HG03521 (cell line): ENCODE data around the gene FIBP.

Experiments used
- ATAC-seq: cut with Tn5 transposase; IDR thresholded peaks from one replicate; pipeline ENCODE4 v1.9.1; 2021; ENCODE audit warnings: mild to moderate bottlenecking, moderate library complexity; ENCODE audit not compliant: unreplicated experiment

FIBP gene

DNA sequence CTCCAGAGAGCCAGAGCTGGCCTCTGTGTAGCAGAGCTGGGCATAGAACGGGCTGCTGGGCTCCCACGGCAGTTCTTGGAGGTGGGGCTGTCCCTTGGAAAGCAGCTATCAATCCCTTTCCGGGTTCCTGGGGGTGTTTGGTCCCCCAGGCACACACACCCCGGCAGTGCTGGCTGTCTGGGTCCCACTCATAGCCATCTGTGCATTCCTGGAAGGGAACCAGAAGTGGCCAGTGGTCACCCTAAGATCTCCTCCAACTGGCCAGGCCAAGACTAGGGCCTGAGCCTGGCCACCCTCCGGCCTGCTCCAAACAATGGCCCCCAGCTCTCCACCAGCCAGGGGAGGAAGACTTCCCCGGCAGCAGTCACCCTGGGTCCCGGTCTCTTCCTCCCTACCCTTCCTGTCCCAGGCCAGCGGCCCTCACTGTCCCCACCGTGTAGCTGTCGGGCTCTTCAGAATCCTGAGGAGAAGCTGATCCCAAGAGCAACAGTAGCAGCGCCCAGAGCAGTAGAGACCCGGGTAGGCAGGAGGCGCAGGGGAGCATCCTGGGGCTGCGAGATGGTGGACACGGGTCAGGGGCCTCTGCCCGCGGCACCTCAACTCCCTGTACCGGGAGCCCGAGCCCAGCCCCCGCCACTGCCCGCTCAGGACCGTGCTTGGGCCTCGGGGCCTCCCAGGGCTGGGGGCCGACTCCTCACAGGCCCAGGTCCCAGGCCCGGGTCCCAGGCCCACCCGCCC, 16.3 kb downstream of the FIBP start:
- ATAC-seq = no peak

DNA sequence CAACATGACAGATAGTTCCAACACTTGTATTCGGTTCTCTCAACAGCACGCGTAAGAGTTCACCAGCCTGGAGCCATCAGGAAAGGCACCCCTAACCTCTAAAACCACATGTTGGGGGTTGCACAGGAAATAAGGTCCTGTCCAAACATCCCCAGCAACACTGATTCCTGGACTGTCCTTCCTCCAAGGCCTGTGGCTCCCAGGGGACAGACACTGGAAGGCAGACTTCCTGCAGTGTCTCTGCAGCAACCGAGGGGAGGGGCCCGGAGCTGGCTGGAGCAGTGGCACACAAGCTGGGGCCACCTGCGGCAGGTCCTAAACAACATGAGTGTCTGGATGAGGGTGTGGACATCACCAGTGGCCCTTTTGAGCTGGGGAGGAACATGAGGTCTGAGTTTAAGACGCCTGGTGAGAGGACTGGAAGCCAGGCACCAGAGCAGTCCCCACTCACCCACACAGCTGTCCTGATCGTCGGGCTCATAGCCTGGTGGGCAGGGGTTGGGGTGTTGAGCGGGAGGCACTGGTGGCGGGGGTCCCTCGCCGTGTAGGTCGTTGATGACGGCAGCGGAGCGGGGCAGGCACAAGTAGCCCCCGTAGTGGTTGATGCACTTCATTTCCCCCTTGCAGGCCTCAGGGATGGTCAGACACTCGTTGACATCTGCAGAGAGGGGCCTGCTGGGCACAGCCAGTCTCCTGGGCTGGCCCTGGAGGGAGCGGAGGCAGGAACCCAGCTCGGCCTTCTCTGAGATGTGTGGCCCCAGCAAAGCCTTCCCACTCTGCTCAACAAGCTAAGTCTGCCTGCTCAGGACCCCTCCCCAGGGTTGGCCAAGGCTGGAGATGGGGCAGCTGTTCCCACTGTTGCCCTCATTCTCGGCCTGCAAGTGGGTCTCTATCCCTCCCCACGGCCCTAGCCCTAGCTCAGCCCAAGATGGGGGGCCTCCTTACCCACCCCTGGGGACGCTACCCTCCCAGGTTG, 17.3 kb downstream of the FIBP start:
- no peak for ATAC-seq

DNA sequence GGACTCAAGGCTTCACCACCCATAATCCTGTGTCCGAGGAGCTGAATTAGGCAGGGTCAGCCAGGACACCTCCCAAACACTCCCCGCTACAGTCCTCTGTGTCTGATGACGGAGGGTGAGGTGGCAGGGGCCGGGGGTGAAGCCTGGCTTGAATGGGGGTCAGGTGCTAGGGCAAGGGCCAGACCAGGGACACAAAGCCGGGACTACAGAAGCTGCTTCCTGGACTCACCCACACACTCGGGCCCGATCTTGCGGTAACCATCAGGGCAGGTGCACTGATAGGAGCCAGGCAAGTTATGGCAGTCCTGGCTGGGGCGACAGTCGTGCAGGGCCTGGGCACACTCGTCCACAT, 18.0 kb downstream of the FIBP start:
- ATAC-seq = no peak

DNA sequence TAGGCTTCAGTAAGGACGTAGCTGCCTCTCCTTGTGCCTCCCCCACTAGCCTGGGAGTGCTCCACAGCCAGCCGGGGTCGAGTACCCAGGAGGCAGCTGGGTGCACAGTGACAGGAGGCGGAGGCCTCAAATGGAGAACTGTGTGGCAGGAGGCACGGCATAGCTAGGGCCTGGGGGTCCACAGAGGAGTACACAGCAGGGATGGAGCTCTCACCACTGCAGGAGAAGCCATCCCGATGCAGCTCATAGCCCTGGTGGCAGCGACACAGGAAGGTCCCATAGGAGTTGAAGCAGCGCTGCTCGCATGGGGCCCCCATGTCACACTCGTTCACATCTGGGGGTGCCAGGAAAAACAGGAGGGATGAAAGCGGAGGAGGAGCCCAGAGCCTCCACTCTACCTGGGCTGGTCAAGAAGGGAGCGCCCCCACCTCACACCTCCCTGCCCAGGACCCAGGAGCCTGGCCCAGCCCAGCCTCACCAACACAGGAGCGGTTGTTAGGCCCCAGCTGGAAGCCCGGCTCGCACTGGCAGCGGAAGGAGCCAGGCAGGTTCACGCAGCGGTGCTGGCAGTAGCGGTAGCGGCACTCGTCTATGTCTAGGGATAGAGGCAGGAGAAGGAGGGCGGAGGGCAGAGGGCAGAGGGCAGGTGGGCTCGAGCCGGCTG, 18.5 kb downstream of the FIBP start:
- ATAC-seq = no peak

DNA sequence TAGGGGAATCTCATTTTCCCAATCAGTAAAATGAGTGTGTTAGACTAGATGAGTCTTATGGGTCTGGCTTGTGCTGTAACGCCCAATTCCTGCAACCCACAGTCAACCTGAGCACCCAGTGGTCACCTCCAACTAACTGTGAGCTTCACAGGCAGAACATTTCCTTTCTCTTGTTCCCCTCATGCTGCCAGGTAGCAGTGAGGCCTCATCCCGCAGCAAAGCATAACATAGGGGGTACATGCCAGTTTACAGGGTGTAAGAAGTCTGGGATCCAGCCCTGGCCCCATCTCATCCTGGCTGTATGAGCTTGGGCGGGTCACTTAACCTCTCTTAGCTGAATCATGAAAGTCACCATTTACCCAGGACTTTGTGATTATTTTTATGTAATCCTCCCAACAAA, 19.4 kb downstream of the FIBP start:
- ATAC-seq = no peak

DNA sequence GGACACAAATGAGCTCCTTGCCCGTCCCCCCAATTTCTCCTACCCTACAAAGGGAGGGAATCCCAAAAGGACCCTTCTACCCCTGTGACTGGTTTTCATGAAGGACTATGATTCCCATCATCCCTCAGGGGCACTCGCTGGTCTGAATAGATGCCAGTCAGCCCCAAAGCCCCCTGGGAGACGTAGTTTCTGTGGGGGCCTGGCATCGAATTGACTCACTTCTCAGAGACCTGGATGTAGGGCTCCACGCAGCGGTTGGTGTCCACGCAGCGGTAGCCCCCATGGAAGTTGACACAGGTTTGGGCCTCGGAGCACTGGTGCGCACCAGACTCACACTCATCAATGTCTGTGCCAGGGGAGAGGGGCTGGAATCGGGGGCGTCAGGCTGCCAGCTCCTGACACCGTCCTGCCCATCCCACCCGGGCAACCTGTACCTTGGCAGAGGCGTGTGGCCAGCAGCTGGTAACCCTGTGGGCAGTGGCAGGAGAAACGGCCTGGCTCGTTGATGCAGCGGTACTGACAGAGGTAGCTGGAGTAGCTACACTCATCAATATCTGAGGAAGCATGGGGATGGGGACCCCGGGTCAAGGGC, 20.1 kb downstream of the FIBP start:
- no peak for ATAC-seq

DNA sequence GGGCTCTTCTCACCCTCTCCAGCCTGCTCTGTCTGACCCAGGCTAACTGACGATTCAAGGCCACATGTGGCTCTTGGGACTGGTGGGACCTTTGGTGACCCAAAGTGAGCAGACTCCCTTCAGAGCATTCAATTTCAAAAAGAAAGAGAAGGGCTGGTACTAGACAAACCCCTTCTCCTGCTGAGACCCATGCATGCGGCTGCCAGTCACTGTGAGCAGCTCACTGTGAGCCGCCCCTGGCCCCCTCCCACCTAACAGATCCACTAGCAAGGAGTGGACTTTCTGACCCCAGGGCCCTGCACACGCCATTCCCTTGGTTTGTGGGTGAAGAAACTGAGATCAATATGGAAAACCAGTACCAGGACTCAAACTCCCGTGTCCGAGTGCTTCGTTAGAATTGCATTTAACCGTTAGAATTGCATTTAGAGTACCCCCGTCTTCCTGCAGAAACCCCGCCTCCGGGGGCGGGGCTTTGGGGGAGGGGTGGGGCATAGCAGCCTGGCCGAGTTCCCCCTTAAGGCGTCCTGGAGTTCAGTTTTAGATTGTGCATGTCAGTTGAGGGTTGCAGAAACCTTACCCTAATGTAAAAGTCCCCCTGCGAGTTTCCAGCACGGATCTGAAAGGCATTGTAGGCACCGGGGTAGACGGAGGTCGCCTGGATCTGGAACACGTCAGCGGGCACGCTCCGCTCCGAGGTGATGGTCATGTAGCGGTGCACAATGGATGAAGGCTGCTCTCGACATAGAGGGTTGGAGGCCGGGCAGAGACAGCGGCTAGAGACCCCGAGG, 20.8 kb downstream of the FIBP start:
- no peak for ATAC-seq

DNA sequence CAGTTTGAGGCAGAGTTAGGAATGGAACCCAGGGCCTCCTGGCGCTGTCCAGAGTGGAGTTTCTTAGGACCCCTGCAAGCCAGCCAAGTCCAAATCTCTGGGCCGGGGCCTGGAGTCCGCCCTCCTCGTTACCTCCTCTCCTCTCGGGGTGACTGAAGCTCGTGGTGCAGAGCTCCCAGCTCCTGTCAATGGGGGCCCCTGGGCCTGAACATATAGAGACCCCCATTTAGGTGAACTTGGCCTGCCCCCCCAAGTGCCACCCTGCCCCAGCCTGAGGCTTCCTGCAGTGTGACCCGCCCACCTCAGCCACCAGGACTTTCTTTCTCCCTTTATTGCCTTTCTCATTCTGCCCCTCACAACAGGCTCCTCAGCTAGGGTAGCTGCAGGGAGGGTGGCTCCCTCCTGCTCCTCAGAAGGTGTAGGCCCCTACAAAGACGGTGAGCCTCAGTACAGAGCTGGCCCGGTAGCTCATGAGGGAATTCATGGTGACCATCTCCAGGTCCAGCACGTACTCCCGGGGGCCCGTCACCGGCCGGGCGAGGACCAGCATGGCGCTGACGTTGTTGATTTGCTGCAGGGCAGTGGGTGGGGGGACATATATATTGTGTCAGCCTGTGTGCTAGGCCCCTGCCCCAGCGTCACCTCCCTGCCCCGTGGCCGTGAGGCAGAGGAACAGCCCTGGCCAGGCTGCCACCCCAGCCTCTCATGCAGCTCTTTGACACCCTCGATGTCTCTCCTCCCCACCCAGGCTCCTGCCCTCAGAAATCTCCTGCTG, 21.6 kb downstream of the FIBP start:
- ATAC-seq = no peak

DNA sequence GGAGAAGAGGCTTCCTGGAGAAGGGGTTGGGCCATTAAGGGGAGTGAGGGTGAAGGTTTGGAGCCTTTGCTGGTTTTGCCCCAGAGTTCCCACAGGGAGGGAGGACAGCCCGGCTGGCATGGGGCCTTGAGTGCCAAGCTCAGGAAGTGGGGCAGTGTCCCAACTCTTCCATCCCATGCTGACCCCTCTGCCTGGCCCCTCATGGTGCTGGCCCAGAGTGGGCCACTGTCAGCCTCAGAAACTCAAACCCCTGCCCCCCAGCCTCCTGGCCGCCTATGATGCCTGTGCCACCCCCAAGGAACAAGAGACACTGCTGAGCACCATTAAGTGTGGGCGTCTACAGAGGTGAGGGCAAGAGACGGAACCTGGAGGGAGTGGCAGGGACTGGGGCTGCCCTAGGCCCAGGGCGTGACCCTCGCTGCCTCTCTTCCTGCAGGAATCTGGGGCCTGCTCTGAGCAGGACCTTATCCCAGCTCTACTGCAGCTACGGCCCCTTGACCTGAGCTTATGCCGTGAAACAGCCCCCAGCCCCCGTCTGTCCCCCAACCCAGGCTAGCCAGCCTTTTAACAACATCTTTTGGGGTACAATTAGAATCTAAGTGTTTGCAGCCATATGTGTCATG, 22.6 kb downstream of the FIBP start:
- ATAC-seq = no peak

DNA sequence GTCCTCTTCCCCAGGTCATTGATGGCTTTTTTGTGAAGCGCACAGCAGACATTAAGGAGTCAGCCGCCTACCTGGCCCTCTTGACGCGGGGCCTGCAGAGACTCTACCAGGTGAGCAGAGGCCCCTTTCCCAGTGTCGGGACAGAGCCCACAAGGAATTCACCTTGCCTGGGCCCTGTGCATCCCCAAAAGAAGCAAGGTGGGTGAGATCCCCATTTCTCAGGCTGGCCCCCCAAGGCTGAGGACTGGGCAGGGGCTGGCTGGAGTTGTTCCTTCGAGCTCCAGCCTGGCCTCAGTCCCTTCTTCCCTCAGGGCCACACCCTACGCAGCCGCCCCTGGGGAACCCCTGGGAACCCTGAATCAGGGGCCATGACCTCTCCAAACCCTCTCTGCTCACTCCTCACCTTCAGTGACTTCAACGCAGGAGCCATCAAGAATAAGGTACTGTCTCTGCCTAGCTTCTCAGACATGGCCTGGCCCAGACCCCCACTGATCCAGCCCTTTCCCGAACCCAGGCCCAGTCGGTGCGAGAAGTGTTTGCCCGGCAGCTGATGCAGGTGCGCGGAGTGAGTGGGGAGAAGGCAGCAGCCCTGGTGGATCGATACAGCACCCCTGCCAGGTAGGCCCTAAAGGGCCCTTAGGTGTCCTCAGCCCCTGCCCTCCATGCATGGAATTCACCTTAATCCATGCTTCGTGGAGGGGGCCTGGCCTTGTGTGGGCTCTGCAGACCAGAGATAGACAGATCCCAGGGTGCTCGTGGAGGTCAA, 23.4 kb downstream of the FIBP start:
- ATAC-seq = no peak

DNA sequence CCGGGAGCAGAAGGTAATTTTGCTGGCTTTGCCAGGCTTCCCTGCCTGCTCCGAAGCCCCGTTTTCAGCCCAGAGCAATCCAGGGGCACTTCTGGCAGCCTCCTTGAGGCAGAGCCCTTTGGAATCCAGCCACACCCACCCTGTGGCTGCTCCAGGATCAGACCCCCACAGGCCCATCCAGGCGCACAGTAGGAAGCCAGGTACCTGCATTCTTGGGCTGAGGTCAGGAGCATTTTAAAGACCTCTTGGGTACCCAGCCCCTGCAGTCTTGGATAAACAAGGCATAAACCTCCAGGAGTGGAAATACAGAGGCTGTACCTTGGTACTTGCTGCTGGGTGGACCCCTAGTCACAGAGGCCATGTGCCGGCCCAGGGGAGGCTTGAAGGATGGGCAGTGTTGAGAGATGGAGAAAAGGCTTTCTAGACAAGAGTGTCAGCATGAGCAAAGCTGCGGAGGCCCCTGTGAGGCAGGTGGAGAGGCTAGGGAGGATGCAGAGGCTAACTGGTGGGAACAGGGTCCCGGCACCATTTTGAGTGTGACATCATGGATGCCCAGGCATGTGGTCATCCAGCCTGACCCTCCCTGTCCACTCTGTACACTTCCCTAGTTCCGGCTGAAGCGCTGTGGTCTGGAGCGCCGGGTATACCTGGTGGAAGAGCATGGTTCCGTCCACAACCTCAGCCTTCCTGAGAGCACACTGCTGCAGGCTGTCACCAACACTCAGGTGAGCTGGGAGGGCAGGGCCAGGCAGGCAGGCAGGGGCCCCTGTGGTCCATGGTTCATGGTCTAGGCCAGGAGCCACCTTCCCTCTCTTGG, 24.2 kb downstream of the FIBP start:
- ATAC-seq = no peak

DNA sequence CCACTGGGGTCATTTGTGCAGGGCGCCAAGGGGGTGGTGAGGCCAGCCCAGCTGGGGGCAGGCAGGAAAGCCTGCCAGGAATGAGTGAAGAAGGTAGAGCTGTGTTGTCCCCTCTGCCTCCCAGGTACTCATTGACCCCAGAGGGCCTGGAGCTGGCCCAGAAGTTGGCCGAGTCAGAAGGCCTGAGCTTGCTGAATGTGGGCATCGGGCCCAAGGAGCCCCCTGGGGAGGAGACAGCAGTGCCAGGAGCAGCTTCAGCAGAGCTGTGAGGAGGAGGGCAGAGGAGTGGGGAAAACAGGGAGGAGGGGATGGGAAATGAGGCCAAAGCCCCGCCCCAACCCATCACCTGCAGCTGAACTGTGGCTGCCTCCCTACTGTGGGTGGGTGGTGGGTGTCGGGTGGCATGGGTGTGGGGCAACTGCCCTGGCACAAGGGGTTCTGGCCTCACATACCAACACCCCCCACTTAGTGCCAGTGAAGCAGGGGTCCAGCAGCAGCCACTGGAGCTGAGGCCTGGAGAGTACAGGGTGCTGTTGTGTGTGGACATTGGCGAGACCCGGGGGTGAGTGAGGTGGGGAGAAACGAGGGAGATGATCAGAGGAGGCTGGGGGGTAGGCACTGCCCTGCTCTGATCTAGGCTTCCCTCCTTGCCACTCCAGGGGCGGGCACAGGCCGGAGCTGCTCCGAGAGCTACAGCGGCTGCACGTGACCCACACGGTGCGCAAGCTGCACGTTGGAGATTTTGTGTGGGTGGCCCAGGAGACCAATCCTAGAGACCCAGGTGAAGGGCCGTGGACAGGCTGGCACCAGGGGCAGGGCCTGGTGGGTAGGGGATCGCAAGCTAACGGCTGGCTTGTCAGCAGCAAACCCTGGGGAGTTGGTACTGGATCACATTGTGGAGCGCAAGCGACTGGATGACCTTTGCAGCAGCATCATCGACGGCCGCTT, 25.1 kb downstream of the FIBP start:
- ATAC-seq = no peak

DNA sequence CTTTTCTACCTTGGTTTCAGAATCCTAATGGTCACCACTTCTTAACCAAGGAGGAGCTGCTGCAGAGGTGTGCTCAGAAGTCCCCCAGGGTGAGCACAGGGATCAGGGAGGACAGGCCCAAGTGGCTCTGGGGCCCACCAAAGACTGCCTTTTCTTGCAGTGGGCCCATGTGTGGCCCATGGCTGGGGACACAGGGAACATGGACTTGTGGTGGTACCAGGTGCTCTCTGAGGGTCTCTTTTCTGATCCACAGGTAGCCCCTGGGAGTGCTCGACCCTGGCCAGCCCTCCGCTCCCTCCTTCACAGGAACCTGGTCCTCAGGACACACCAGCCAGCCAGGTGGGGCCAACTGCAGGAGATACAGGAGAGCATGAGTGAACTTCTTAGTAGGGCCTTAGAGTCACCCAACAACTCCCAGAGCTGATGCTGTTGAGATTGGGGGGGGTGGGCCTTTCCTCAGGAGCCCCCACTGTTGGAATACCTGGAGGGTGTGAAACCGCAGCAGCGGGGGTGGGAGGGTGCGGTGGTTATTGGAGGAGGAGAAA, 26.0 kb downstream of the FIBP start:
- ATAC-seq = no peak

DNA sequence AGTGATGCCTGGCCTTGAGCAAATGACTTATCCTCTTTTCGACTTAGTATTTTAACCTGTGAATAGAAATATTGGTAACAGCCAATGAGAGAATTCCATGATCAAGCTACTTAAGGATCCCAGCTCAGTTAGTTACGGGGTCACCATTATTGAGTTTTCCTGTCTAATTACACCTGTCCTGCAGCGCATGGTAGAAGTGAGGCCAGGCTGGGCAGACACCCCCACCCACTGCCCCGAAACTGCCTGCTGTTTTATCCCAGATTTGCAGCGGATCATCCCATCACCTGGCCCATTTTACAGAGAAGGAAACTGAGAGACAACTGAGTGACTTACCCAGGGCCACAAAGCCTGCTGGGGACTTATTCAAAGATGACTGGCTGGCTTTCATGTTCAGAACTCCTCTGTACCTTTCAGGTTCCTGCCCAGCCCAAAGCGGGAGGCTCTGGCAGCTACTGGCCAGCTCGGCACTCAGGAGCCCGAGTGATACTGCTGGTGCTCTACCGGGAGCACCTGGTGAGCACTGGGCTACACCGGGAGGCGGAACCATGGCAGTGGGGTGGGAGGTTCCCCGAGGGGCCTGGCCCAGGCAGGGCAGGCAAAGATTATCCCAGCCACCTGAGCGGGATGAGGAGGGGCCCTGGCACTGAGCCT, 26.6 kb downstream of the FIBP start:
- no peak for ATAC-seq

DNA sequence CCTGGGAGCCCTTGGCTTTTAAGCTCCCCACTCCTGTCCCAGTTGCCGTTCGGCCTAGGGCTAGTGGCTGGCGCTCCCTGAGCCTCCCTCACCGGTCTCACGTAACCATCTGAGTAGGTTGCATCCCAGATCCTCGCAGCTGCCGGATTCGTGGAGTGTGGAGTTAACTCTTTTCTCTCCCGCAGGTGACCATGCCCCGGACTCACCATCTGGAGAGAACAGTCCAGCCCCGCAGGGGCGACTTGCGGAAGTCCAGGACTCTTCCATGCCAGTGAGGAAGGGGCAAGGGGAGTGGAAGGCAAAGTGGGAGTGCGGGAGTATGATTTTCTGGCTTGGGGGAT, 27.1 kb downstream of the FIBP start:
- ATAC-seq = no peak
